GM21723 (cell line): ENCODE data around the gene ARL3.
A peak's percentile ranks its signal among the peaks of the same experiment; 100 is the strongest.
"Not testable (repeated sequence)": the region's sequence is repeated elsewhere in the genome, so short reads cannot be mapped to it uniquely, and the experiment has no call there.

Experiments used
- ATAC-seq: cut with Tn5 transposase; IDR thresholded peaks from one replicate; pipeline ENCODE4 v1.9.1; 2021; ENCODE audit warnings: mild to moderate bottlenecking, moderate library complexity; ENCODE audit not compliant: unreplicated experiment

Gene ARL3, protein sequence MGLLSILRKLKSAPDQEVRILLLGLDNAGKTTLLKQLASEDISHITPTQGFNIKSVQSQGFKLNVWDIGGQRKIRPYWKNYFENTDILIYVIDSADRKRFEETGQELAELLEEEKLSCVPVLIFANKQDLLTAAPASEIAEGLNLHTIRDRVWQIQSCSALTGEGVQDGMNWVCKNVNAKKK

DNA sequence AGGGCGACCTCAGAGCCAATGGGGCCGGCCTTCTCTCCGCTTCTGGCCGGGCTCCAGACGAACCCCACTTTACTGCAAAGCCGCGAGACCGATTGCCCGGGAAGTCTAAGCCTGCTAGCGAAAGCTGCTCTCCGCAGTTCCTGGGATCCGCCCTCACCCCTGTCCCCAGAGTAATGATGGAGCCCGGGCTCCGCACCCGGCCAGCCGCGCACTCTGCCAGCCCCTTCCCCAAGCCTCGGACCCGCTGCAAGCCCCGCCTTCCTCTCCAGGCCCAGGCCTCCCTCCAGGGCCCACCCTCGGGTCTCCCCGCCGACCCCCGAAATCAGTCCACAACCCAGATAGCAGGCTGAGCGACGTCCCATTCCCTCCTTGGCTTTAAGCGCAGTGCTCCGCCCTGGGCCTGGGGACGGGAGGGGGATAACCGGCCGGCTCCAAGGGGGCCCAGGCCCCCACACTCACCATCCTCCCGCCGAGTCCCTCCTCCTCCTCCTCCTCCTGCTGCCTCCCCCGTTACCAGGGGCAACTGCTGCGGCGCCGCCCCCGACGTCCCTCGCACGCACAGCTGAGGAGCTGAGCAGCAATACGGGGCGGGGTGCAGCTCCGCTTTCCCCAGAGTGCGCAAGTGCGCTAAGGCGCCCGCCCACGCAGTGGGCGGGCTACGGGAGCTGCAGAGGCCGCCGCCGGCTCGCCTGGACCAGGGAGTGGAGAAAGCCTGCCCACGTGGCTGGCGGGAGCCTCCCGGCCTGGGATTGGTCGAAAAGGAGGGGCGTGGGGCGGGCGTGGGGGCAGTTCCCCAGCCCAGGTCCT, at the start of gene ARL3:
Gene ARL3, minus strand, starts transcription at position 584 of the 807 bp plus-strand sequence. Its CDS starts 122 bp downstream, at position 462.
- ATAC-seq: peak; percentile 79

GRCh38 chr10:102763037-102763607, 48.9 kb upstream of the ARL3 start:
- ATAC-seq: no peak

- ATAC-seq: no peak
Observed at GRCh38 chr10:102762401-102763015, 48.3 kb upstream of the ARL3 start.

DNA sequence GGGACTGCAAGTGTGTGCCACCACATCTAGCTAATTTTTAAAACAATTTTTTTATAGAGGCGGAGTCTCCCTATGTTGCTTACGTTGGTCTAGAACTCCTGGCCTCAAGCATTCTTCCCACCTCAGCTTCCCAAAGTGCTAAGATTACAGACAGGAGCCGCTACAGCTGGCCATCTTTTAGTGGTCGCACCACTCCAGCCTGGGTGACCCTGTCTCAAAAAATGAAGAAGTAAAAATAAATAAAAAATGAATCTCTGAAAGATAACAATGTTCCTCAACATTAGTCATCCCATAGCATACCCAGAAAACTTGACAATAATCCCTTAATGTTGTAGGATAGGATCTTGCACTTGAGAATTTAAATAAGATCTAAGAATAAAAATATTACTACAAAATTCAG, 47.8 kb upstream of the ARL3 start:
- no peak for ATAC-seq

GRCh38 chr10:102759497-102760210, 45.5 kb upstream of the ARL3 start:
- no peak for ATAC-seq

- ATAC-seq: not testable (repeated sequence)
Observed at GRCh38 chr10:102758933-102759262, 44.7 kb upstream of the ARL3 start.

- ATAC-seq: no peak
Observed at GRCh38 chr10:102758240-102758932, 44.2 kb upstream of the ARL3 start.

- no peak for ATAC-seq
Observed at GRCh38 chr10:102757323-102757722, 43.1 kb upstream of the ARL3 start.

- ATAC-seq: no peak
Observed at GRCh38 chr10:102753718-102754117, 39.5 kb upstream of the ARL3 start.

- ATAC-seq: no peak
Observed at GRCh38 chr10:102752934-102753664, 38.9 kb upstream of the ARL3 start.

DNA sequence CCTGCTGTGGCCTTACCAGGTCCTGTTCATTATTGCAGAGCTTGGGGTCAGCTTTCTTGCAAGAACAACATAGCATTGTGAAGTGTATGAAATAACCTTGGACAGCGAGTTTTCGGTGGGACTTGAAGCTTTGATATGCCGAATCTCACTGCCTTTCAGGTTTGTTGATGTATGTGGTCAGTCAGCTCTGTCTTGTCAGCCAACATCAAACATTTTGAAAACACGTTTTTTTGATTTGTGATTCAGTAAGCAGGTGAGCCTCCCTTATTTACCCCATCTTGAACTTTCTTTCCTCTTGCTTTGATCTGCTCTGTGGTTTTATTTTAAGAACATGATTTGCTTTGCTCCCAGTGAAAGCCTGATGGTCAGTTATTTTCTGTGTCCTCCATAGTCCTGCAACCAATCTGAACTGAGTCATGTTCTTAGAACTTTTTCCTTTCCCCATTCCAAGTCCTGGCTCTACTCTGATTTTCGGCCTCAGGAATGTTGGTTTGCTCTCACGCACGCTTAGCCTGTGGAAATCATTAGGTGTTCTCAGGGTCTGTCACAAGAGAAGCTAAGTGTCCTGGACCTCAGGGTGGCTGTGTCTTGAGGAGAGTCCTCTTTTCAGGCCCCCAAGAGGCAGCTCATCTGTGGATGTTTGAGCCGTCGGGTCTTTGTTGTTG, 38.2 kb upstream of the ARL3 start:
- no peak for ATAC-seq

DNA sequence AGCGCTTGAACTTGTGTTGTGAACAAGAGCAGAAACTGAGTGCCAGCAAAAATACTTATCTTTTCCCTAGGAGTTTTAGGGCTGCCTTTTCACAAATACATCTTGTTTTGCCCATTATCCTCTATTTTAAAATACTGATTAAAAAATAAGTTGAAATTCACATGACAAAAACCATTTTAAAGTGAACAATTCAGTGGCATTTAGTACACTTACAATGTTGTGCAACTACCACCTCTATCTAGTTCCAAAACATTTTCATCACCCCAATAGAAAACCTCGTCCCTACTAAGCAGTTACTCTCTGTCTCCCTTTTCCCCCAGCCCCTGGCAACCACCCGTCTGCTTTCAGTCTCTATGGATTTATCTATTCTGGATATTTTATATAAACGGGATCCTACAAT, 31.0 kb upstream of the ARL3 start:
- ATAC-seq: no peak

DNA sequence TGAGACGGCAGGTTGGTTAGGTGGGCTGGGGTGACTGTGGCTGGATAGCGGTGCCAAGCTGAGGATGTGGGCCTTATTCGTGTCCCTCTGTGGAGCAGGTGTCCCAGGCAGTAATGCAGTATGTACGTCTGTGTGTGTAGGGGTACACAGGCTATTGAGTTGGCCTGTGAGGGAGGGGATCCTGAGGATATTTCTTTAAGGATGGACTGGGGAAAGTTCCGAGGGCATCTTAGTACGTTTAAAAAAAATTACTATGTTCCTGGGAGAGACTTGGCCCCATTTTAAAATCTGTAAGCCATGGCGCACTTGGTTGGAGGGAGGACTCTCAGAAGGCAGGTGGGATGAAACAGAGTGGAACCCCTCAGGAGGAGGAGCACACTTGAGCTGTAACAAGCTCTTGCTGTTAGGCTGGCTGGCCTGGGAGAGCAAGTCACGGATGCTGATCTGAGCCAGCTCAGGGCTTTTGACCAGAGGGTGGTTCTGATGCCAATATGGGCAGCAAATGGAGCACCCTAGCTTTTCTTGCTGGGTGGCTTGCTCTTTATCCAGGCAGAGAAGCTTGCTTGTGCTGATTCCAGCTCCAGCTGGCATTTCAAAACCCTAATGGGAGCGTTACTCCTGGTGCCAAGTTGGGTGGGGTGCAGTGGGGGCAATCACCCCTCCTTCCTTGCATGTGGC, 30.3 kb upstream of the ARL3 start:
- ATAC-seq: no peak

DNA sequence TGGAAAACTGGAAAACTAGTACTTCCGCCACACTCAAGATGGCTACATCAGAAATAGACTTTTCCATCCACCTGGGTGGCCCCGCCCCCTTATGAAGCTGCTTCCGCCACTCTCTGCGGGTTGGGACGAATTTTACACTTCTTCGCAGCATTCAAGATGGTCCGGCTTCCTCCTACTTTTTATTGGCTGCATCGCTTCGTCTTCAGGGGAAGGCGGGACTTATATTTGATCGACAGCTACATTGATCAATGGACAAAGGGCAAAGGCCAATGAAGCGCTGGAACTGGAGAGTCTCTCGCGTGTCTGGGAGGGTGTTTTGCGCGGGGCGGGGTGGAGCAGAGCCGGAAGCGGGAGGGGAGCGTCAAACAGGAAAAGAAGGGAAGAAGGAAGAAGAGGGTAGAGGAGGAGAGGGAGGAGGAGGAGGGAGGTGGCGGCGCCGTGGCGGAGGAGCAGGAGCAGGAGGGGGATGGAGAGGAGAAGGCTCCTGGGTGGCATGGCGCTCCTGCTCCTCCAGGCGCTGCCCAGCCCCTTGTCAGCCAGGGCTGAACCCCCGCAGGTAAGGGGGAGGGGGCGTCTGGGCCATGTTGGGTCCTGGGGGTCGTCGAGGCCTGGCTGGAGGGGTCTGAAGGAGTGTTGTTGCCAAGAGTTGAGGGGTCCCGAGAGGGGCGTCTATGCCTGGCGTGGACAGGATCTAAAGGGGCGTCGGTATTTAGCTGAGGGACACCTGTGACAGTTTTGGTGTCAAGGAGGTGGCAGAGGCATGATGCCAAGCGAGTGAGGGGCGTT, 29.6 kb upstream of the ARL3 start, which contains the start of gene WBP1L:
Gene WBP1L, plus strand, starts transcription at position 361 of the 786 bp plus-strand sequence. Its CDS starts 106 bp downstream, at position 467.
- ATAC-seq: peak; percentile 97

DNA sequence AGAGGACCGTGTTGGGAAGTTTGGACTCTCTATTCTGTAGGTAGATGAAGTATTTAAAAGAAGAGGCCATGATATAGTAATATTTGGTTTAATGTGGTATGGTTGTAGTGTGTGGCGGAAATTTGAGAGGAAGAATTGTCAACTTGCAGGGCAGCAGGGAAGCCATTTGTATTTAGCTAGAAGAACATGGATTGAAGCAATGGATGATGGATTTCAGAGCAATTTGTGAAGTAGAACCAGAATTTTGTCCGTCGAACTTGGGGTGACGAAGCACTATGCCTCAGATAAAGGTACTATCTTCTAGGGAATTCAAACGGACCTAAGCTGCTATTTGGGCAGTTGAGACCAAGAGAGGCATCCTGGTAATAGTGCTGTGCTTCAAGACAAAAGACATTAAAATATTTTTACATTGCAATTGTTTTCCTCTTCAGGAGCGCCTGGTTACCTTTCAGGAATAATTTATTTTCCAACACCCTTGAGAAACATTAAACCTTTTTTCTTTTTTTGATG, 28.9 kb upstream of the ARL3 start:
- ATAC-seq: no peak

GRCh38 chr10:102742313-102742712, 28.1 kb upstream of the ARL3 start:
- not testable (repeated sequence) for ATAC-seq

GRCh38 chr10:102741726-102742237, 27.6 kb upstream of the ARL3 start:
- no peak for ATAC-seq
